HAP-1 (cell line): Measurements from ENCODE around the gene KIR3DL1.
"Not testable (repeated sequence)": the region's sequence is repeated elsewhere in the genome, so short reads cannot be mapped to it uniquely, and the experiment has no call there.

ENCODE experiments used
- DNase-seq, 2 experiments: peaks; one replicate each; pipeline ENCODE4 v3.0.0-alpha.2; 2016 to 2020; ENCODE audit warnings: low spot score in 2 of 2
- H3K27me3 ChIP-seq: fragments of 250-450 bp; sonication (Bioruptor Pico); 2 replicates; pipeline ENCODE4 v1.5.1; 2020; ENCODE audit warnings: low read depth, mild to moderate bottlenecking, moderate library complexity
- H3K36me3 ChIP-seq: fragments of 250-450 bp; sonication (Bioruptor Pico); replicated peaks from 2 replicates; pipeline ENCODE4 v1.5.1; 2020; ENCODE audit warnings: mild to moderate bottlenecking
- H3K4me1 ChIP-seq: fragments of 250-450 bp; sonication (Bioruptor Pico); 2 replicates; pipeline ENCODE4 v1.5.1; 2020; ENCODE audit warnings: mild to moderate bottlenecking
- H3K4me3 ChIP-seq: fragments of 250-450 bp; sonication (Bioruptor Pico); 2 replicates; pipeline ENCODE4 v1.5.1; 2020; ENCODE audit warnings: mild to moderate bottlenecking, moderate library complexity
- H3K9me3 ChIP-seq: fragments of 250-450 bp; sonication (Bioruptor Pico); 2 replicates; pipeline ENCODE4 v1.5.1; 2020; ENCODE audit warnings: mild to moderate bottlenecking, moderate library complexity
- in situ Hi-C: fragments of 300-500 bp; cut with MboI; formaldehyde crosslinking; loops from 3 replicates; pipeline ENCODE4 v1.14.3; 2020; ENCODE audit warnings: low sequenced_read_pairs, inconsistent platforms, mixed read lengths

KIR3DL1 gene

DNA sequence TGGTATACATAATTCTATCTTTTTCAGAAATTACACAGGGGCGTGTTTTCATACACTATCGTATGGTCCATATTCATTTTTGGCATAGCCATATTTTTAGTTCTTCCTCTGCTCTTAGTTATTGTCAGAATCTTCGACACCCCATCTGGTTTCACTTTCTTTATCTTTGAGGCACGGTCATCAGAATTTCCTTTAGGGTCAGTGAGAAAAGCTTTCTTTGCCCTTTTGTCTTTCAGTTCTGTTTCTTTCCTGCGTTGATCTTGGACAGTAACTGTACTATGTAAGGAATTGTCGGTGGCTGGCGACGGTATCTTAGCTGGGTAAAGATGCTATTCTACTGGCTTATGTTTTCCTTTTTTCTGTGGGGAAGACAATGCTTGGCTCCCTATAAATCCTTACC is 23.5 kb upstream of the KIR3DL1 start:
- no peaks in the 10 kb centered on the region for H3K27me3 ChIP-seq
- DNase-seq: no peak
- H3K9me3 ChIP-seq: 0 out of 2 replicates have a peak, but pooled peaks cover 2% of the 10 kb centered on the region
- no peak overlapping the region for H3K4me3 ChIP-seq
- H3K36me3 ChIP-seq: no peaks in the 10 kb centered on the region
- no peaks in the 10 kb centered on the region for H3K4me1 ChIP-seq
- in situ Hi-C loops: no loop called here

DNA sequence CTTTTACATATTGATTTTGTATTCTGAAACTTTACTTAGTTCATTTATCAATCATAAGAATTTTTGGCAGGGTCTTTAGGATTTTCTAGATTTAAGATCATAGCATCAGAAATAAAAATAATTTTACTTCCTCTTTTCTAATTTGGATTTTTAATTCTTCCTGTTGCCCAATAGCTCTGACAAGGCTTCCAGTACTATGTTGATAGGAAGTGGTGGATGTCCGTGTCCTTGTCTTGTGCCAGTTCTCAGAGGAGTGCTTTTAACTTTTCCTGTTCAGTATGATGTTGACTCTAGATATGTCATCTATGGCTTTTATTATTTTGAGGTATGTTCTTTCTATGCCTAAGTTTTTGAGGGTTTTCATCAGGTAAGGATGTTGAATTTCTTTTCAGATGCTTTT is 20.5 kb upstream of the KIR3DL1 start:
- in situ Hi-C loops: no loop called here
- DNase-seq: no peak
- 0 out of 2 replicates have a peak, but pooled peaks cover 2% of the 10 kb centered on the region for H3K9me3 ChIP-seq
- H3K27me3 ChIP-seq: no peaks in the 10 kb centered on the region
- no peak overlapping the region for H3K4me3 ChIP-seq
- H3K4me1 ChIP-seq: no peaks in the 10 kb centered on the region
- H3K36me3 ChIP-seq: no peaks in the 10 kb centered on the region

DNA sequence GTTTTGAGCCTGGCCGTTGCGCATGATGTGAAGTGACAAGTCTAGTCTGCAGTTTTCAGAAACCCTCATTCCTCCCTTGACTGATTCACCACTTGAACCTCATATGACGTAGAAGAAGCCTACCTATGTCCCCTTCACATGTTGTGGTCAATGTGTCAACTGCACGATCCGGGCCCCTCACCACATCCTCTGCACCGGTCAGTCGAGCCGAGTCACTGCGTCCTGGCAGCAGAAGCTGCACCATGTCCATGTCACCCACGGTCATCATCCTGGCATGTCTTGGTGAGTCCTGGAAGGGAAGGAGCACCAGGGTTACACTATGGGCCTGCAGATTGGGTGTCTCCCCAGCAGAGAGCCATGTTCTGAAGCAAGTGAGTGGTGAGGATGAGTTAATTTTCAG is 12.9 kb upstream of the KIR3DL1 start, which contains the start of gene KIR2DL4:
Gene KIR2DL4, plus strand, starts transcription at position 201 of the 400 bp plus-strand sequence. Its CDS starts 42 bp downstream, at position 243.
- no peaks in the 10 kb centered on the region for H3K9me3 ChIP-seq
- in situ Hi-C loops: no loop called here
- no peaks in the 10 kb centered on the region for H3K4me1 ChIP-seq
- no peak for DNase-seq
- H3K4me3 ChIP-seq: no peak within 1 kb of the TSS
- no peaks in the 10 kb centered on the region for H3K36me3 ChIP-seq
- no peaks in the 10 kb centered on the region for H3K27me3 ChIP-seq

DNA sequence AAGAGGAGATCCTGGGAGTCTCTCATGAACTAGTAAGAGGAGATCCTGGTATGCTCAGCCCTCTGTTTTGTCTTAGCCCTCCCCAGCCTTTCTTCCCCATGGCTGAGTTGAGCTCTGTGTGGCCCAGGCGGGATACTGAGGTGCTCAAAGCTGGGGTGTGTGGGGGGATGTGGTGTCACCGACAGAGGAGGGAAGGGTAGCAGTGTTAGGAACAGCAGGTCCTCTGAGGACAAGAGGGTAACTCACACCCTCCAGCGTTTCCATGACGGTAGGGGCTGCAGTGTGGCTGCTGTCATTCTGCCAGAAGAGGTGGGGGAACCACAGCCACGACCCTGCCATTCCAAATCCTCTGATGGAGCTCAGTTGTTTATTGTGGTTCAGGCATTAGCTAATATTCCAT is 12.2 kb upstream of the KIR3DL1 start:
- no peaks in the 10 kb centered on the region for H3K27me3 ChIP-seq
- no peaks in the 10 kb centered on the region for H3K36me3 ChIP-seq
- H3K4me3 ChIP-seq: no peak overlapping the region
- in situ Hi-C loops: no loop called here
- H3K4me1 ChIP-seq: no peaks in the 10 kb centered on the region
- no peak for DNase-seq
- H3K9me3 ChIP-seq: no peaks in the 10 kb centered on the region

DNA sequence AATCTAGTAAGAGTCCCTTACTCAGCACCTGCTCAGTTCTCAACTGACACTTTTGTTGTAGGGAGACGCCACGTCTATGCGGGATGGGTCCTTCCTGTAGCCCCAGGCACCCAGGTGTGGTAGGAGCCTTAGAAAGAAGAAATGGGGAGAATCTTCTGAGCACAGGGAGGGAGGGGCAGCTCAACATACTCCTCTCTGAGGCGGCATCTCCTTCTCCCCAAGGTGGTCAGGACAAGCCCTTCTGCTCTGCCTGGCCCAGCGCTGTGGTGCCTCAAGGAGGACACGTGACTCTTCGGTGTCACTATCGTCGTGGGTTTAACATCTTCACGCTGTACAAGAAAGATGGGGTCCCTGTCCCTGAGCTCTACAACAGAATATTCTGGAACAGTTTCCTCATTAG is 11.7 kb upstream of the KIR3DL1 start:
- no peaks in the 10 kb centered on the region for H3K4me1 ChIP-seq
- H3K27me3 ChIP-seq: no peaks in the 10 kb centered on the region
- no peaks in the 10 kb centered on the region for H3K36me3 ChIP-seq
- DNase-seq: no peak
- in situ Hi-C loops: no loop called here
- H3K4me3 ChIP-seq: no peak overlapping the region
- H3K9me3 ChIP-seq: no peaks in the 10 kb centered on the region; the same call in 1 of the 2 replicates

DNA sequence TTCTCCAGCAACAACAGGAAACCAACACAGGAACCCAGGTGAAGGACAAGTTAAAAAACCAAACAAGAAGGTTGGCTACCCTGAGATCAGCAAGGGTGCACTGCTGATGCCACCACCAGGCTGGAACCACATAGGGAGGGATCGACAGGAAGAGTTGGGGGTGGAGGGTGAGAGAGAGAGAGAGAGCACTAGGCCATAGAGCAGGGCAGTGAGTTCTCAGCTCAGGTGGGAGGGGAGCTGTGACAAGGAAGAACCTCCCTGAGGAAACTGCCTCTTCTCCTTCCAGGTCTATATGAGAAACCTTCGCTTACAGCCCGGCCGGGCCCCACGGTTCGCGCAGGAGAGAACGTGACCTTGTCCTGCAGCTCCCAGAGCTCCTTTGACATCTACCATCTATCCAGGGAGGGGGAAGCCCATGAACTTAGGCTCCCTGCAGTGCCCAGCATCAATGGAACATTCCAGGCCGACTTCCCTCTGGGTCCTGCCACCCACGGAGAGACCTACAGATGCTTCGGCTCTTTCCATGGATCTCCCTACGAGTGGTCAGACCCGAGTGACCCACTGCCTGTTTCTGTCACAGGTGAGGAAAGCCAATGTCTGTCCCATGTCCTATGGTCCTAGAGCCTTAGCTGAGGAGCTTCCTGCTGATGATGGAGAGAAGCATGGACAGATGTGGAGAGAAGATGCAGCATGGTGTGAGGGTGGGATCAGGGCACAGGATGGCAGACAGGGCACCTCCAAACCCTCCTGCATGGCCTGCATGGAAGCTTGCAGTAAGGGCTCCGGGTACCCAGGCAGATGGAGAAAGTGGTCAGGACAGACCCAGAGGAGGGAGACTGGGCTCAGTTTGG is 10.4 kb upstream of the KIR3DL1 start:
- no peaks in the 10 kb centered on the region; the same call in 1 of the 2 replicates for H3K9me3 ChIP-seq

DNA sequence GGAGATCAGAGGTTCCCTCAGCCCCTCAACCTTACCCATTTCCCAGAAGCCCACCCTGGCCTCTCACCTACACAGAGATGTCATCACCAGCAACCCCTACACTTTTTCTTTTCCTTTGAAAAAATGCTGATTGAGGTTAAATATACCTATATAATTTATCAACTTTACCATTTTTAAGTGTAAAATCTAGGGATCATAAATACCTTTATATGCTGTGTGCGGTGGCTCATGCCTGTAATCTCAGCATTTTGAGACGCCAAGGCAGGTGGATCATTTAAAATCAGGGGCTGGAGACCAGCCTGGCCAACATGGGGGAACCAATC is 9.8 kb upstream of the KIR3DL1 start:
- no peaks in the 10 kb centered on the region for H3K27me3 ChIP-seq
- H3K36me3 ChIP-seq: no peaks in the 10 kb centered on the region
- no peak overlapping the region for H3K4me3 ChIP-seq
- in situ Hi-C loops: no loop called here
- H3K9me3 ChIP-seq: no peaks in the 10 kb centered on the region; the same call in 1 of the 2 replicates
- no peak for DNase-seq
- no peaks in the 10 kb centered on the region for H3K4me1 ChIP-seq

More for the DNA sequence above, 10.4 kb upstream of the KIR3DL1 start:
- H3K4me3 ChIP-seq: no peak overlapping the region
- DNase-seq: no peak
- no peaks in the 10 kb centered on the region for H3K4me1 ChIP-seq
- H3K36me3 ChIP-seq: no peaks in the 10 kb centered on the region
- in situ Hi-C loops: no loop called here
- H3K27me3 ChIP-seq: no peaks in the 10 kb centered on the region

DNA sequence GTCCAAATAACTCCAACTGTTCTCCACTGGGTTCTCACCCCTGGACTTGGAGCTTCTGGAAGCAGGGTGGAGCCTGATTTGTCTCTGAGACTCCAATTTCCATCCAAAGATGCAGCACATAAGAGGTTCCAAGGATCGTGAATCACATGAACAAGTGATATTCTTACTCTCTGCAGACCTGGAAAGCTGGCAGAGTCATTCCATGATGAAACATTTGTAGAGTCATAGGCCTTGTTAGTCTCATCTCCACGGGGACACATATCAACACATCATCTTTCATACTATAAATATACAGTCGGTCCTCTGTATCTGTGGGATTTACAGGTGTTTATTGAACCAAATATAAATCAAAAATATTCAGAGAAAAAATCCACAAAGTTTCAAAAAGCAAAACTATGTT is 1.7 kb upstream of the KIR3DL1 start:
- H3K27me3 ChIP-seq, H3K4me3 ChIP-seq, H3K9me3 ChIP-seq, H3K4me1 ChIP-seq, DNase-seq, in situ Hi-C loops, H3K36me3 ChIP-seq: not testable (repeated sequence)

DNA sequence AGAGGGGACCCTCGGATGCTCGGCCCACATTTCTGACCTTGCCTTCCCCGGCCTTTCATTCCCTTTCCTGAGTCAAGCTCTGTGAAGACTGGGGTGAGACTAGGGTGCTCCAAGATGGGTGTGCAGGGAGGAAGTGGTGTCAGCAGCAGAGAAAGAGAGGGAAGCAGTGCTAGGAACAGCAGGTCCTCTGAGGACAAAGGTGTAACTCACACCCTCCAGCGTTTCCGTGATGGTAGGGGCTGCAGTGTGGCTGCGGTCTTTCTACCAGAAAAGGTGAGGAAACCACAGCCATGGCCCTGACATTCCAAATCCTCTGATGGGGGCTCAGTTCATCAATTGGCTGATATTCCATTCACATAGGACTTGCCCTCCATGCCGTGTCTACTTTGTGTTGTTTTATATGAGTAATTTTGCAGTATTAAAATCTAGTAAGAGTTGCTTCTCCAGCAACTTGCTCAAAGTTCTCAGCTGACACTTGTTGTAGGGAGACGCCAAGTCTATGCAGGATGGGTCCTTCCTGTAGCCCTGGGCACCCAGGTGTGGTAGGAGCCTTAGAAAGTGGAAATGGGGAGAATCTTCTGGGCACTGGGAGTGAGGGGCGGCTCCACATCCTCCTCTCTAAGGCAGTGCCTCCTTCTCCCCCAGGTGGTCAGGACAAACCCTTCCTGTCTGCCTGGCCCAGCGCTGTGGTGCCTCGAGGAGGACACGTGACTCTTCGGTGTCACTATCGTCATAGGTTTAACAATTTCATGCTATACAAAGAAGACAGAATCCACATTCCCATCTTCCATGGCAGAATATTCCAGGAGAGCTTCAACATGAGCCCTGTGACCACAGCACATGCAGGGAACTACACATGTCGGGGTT is 1.6 kb downstream of the KIR3DL1 start:
- Histone ChIP-seq H3K4me1 (no peaks in the 10 kb centered on the region), H3K36me3 (no peaks in the 10 kb centered on the region), H3K9me3 (no peaks in the 10 kb centered on the region), H3K27me3 (no peaks in the 10 kb centered on the region), H3K4me3 (no peak overlapping the region)
- in situ Hi-C loops: no loop called here
- DNase-seq: no peak

DNA sequence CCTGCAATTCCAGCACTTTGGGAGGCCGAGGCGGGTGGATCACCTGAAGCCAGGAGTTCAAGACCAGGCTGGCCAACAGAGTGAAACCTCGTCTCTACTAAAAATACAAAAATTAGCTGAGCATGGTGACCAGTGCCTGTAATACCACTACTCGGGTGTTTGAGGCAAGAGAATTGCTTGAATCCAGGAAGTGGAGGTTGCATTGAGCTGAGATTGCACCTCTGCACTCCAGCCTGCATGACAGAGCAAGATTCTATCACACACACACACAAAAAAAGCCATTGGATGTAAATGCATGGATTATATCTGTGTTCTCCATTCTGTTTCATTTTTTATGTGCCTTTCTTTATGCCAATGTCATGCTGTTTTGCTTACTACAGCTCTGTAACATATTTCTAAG is 8.1 kb downstream of the KIR3DL1 start:
- H3K27me3 ChIP-seq, H3K4me1 ChIP-seq, H3K9me3 ChIP-seq, H3K4me3 ChIP-seq, in situ Hi-C loops, H3K36me3 ChIP-seq, DNase-seq: not testable (repeated sequence)

DNA sequence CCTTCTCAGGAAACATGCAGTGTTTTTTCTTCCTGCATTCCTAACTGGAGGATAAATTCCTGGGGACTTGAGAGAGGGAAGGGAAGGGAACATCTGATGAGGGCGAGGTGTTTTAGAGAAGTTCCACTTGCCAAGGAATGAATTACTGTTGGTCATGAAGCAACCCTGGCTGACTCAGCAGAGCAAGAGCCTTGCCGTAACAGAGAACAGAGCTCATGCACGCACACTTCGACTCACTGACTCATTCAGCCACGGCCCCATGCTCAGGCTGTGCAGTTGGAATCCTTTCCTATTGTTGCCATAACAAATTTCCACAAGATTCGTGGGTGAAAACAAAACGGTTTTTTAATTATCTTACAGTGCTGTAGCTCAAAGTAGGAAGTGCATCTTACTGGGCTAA is 9.1 kb downstream of the KIR3DL1 start:
- DNase-seq, in situ Hi-C loops, H3K27me3 ChIP-seq, H3K36me3 ChIP-seq, H3K9me3 ChIP-seq, H3K4me1 ChIP-seq, H3K4me3 ChIP-seq: not testable (repeated sequence)

DNA sequence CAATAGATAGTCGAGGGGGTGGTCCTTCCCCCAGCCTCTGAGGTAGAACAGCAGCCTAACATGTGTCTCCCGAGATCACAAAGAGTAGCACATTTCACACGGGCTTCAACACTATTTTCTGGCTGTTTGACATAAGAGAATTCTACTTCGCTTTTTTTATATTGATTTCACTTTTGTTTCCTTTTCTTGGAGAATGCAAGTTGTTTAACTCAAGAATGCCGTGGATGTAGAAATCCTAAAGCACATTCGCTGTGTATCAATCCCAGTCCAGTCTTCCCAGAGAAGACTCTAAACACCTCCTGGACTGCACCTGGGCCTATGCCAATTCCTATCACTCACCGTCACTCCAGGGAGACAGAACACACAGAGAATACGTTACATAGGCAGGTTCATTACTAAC is 11.8 kb downstream of the KIR3DL1 start:
- H3K4me3 ChIP-seq, H3K27me3 ChIP-seq, H3K36me3 ChIP-seq, DNase-seq, H3K4me1 ChIP-seq, in situ Hi-C loops, H3K9me3 ChIP-seq: not testable (repeated sequence)

DNA sequence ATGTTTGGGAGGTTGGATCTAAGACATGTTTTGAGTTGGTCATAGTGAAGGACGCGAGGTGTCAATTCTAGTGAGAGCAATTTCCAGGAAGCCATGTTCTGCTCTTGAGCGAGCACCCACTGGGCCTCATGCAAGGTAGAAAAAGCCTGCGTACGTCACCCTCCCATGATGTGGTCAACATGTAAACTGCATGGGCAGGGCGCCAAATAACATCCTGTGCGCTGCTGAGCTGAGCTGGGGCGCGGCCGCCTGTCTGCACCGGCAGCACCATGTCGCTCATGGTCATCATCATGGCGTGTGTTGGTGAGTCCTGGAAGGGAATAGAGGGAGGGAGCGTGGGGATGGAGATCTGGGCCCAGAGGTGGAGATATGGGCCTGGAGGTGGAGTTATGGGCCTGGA is 16.2 kb downstream of the KIR3DL1 start, which contains the start of gene KIR2DS4:
Gene KIR2DS4, plus strand, starts transcription at position 181 of the 400 bp plus-strand sequence.
- H3K9me3 ChIP-seq, H3K4me3 ChIP-seq, H3K36me3 ChIP-seq, DNase-seq, H3K4me1 ChIP-seq, in situ Hi-C loops, H3K27me3 ChIP-seq: not testable (repeated sequence)

DNA sequence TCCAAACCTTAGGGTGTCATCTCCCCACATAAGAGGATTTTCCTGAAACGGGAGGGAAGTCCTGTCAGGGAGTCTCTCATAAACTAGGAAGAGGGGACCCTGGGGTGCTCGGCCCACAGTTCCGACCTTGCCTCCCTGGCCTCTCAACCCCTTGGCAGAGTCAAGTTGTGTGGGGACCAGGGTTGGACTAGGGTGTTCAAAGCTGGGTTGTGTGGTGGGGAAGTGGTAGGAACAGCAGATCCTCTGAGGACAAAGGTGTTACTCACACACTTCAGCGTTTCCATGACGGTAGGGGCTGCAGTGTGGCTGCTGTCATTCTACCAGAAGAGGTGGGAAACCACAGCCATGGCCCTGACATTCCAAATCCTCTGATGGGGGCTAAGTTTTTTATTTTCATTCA is 18.9 kb downstream of the KIR3DL1 start:
- in situ Hi-C loops, H3K4me3 ChIP-seq, H3K27me3 ChIP-seq: not testable (repeated sequence)

More for the DNA sequence above, 18.9 kb downstream of the KIR3DL1 start:
- not testable (repeated sequence) for H3K4me1 ChIP-seq, H3K9me3 ChIP-seq, H3K36me3 ChIP-seq, DNase-seq
